Measurements from ENCODE around the gene MAEA.
"Not testable (repeated sequence)": the region's sequence is repeated elsewhere in the genome, so short reads cannot be mapped to it uniquely, and the experiment has no call there.

Gene MAEA

DNA sequence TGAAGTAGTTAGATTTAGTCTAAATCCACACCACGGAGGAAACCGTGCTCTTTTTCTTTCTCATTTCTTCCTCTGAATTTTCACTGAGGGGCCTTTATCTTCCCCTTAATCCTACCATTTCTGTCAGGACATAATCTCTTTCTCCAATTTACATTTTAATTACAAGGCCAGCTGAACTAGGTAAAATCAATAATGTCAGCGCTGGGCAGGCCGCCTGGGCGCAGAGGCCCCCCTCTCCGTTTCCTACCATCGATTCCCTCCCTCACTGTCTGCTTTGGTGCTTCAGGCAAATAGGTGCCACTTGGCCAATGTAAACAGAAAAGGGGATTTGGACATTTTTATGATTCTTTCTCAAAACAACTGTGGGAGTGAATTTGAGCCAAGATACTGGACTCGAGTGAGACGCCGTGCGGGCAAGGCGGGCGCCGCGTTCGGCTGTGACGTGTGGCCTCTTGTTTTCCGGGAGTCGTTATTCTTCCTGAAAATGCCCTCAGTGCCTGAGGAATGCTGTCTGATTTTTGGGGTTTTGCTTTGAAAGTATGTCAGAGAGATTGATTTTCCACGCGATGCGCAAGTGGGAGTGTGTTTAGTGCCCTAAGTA is 79.9 kb downstream of the MAEA start:
- no peak for DNase-seq

GRCh38 chr4:1370321-1371124 is 80.8 kb downstream of the MAEA start:
- no peak for DNase-seq

DNA sequence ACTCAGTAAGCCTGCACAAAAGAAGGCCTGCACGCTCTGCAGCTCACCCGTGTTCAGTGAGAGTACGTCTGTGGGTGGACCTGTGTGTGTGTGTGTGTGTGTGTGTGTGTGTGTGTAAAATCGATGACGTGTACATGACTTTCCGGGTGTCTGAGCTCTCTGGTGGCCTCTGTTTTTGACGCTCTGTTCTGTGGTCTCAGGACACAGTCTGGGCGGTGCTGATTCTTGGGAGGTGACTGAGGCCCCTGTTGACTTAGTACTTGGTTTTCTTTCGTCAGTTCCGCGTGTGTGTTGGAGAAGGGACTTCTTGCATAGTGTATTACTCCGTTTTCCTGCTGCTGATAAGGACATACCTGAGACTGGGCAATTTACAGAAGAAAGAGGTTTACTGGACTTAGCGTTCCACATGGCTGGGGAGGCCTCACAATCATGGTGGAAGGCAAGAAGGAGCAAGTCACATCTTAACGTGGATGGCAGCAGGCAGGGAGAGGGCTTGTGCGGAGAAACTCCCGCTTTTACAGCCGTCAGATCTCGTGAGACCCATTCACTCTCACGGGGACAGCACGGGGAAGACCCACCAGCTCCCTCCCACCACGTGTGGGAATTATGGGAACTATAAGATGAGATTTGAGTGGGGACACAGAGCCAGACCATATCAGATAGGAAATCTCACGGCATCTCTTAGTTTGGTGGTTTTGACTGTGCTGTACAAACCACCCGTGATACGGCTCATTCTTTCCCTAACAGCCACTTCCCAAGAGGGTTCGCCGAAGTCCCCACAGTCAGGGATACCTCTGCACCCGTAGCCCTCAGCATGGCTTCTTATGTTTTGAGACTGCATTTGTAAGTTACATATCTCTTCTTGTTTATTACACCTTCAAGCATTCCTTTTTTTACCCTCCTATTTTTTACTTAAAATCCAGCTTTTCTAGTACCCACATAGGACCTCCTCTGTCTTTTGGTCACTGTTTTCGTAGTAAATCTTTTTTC is 81.8 kb downstream of the MAEA start:
- DNase-seq, result no peak

DNA sequence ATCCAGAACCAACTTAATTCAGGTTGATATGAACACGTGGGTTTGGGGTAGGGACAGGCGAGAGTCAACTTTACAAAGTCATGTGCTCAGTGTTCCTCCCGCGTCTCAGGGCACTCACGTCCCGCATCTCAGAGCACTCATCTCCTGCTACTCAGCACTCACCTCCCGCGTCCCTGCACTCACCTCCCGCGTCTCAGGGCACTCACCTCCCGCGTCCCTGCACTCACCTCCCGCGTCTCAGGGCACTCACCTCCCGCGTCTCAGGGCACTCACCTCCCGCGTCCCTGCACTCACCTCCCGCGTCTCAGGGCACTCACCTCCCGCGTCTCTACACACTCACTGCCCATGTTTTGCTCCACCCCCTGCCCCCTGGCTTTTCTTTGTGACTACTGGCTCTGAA is 82.9 kb downstream of the MAEA start:
- DNase-seq, result not testable (repeated sequence)

DNA sequence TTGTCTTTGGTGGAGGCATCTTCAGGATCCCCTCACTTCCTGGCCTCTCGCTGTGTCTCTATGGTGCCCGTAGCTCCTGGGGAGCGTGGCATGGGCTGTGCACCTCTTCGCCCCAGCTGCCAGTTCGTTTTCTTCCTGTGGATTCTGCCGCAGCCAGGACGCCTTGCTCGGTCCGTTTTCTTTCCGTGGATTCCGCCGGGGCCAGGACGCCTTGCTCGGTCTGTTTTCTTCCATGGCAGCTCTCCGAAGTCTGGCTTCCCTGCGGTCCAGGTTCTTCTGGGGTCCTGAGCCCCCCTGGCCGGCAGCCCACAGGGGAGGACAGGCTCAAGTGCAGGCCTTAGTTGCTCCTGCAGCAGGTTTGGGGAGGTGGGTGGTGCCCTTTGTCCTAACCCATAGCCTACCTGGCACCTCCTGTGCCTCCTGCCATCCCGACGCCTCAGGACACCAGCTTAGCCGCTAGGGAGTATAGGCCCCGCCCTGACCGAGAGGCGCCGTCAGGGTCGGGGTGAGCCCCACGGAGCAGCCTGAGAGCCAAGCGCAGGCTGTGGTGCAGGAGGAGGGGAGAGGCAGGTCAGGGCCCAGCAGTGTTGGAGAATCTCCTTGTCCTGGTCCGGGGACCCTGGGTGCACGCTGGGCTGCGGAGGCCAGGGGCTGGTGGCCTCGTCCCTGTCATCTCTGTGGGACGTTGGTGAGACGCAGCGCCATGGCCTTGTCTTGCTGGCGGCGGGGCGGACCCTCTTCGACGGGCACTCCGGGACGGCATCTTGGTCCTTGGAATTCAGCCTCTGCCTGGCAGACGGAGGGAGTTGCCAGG is 84.4 kb downstream of the MAEA start:
- no peak for DNase-seq

DNA sequence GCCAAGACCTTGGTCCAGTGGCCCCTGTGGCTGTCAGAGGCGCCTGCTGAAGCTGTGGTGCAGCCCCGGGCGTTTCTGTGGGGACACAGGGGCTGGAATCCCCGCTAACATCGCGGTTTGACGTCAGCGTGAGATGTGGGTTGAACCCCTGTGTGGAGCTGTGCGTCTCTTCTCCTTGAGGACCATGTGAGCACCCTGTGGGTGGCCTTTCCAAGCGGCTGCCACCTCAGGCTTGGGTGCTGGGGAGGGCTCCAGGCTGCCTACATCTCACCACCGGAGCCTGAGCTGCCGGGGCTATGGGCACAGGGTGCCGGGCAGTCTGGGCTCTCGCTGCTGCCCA is 85.0 kb downstream of the MAEA start:
- no peak for DNase-seq

- no peak for DNase-seq
Measured at GRCh38 chr4:1375051-1375721, 85.5 kb downstream of the MAEA start.

DNA sequence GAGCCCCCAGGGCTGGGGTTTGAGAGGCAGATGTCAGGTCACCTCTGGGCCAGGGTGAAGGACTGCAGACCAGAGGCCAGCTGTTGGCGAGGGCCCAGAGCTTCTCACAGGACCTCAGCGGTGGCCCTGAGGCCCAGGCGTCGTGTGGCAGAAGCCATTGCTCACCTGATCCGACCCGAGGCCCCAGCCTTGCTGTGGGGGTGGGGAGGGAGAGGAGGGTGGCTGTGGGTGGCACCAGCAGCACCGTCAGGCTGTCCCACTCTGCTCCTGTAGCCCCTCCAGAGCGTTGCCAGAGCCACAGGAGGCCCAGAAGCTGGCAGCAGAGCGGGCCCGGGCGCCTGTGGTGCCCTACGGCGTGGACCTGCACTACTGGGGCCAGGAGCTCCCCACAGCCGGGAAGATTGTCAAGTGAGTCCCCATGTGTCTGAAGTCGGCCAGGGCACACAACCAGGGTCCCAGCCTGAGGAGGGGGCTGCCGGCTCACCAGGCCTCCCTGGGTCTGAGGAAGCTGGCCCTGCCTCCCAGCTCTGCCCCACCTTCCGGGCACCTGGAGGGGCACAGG is 86.2 kb downstream of the MAEA start:
- DNase-seq, result no peak

GRCh38 chr4:1376391-1376840 is 86.7 kb downstream of the MAEA start:
- DNase-seq, result no peak

DNA sequence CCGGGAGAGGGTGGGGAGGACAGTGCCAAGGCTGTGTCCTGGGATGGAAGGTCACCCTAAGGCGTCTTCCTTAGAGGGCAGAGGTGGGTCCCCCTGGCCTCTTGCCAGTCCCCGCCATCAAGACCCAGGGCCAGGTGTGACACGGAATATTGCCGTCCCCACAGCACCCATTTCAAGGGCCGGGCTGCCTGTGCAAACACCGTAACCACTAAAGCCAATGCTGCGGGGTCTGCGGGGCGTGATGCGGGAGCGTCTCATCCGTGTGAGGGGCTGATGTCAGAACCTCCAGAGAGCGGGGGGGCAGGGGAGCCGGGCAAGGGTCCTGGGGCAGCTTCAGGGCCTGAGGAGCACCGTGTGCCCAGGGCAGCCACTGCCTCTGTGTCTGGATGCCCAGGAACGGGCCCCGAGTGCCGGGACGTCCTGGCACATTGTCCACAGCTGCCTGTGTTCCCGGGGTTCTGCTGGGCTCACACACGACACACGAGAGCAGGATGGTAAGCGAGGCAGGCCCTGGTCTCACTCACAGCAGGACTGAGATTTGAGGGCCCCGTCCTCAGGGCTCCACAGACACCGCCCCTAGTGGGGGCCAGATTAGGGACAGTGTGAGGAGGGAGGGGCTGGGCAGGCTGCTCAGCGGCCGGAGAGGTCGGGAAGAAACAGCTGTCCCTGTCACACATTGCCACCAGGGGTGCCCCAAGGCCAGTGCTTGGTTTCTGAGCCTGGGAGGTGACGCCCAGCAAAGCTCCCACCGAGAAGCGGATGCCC is 87.3 kb downstream of the MAEA start:
- DNase-seq, result no peak

- no peak for DNase-seq
Measured at GRCh38 chr4:1377606-1378261, 88.0 kb downstream of the MAEA start.

DNA sequence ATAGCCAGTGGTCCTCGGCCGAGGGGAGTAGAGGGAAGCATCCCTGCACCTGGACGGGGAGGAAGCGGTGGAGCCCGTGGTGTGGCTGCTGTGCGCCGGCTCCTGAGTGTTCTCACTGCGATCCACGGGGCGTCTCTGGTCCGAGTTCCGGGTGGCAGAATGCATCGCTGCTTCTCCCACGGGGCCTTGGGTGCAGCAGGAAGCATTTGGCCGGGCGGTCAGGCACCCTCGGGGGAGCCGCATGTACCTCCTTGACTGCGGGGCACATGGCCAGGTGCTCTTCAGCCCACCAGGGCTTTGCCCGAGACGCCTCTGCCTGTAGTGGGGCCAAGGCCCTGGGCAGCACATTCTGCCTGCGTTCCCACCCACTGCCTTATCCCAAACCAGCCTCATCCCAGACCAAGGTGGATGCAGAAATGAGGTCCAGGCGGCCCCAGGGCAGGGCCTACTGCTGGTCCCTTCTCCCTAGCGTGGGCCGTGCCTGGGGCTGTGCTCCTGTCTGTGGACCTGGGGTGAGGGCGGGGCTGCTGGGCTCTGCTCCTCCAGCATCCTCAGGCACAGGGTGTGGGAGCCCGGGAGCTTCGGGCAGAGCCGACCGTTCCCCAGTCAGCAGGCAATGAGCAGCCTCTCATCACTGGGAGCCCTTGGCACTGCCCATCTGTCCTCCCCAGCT is 89.0 kb downstream of the MAEA start:
- no peak for DNase-seq

- no peak for DNase-seq
Measured at GRCh38 chr4:1379351-1379781, 89.7 kb downstream of the MAEA start.

GRCh38 chr4:1379801-1380331 is 90.2 kb downstream of the MAEA start:
- DNase-seq, result no peak

DNA sequence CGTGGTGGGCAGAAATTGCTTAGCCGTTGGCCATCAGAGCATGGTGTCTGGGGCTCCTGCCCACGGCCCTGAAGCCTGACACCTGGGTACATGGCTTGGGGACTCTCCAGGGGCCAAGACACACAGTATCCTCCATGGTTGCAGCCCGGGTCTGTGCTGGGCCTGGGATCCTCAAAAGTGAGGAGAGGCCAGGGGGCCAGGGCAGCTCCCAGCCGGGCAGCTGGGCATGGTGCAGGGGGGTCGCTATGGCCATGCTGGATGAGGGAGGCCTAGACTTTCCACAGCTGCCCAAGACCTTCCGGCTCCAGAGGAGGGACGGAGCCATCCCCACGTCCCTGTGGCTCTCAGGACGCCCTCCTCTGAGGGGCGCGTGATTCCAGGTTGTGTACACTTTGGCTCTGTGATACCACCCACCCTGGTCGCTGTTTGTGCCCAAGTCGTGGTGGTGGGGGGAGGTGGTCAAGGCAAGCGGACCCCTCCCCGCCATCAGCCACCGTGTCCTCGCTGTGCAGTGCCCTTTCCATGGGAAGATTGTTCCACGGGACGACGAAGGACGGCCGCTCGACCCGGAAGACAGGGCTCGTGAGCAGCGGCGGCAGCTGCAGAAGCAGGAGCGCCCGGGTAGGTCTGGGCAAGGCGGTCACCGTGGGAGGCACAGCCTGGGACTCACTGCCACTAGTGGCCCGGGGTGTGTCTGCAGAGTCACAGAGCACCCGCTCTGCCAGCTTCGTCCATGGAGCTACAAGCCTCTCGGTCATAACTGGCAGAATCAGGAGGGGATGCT is 90.9 kb downstream of the MAEA start:
- no peak for DNase-seq

GRCh38 chr4:1381181-1381621 is 91.5 kb downstream of the MAEA start:
- no peak for DNase-seq

DNA sequence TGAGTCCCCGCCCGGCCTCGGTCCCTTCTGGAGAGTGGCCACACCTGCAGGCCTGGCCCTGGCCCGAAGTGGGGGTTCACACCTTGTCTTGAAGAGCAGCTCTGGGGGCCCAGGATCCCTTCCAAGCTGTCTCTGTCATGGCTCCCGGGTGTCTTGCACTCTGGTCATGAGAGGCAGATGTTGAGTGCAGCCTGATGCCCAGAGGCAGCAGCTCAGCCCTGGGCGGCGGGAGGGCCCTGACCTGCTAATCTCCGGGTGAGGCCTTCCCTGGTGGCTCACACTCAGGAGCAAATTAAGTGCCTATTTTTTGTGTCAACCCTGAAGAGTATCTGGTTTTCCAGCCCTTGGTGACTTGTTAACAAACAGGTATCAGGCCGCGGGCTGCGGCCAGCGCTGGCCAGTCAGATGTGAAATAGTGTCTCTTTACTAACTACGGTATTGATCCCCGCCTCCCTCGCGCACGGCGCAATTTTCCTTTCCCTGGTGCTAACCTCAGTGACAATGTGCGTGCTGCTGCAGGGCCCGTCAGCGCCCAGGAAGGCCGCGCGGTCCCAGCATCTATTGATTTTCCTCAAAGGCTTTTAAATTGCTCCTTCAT is 92.4 kb downstream of the MAEA start:
- no peak for DNase-seq

Measured in activated gamma-delta T cell (primary cell).